HepG2 (cell line): ENCODE data around the gene ARHGAP23. TPM values are rescaled to one million over a fixed set of nuclear protein-coding genes. Genes with fewer than 3 reads are reported as not detected.

ENCODE experiments used
- AKAP8 ChIP-seq: sonication (generic); formaldehyde crosslinking; IDR thresholded peaks from 2 replicates; pipeline ENCODE4 v1.5.1; 2020; ENCODE audit warnings: mild to moderate bottlenecking, missing genetic modification reagents
- ATF5 ChIP-seq: sonication (generic); formaldehyde crosslinking; IDR thresholded peaks from 2 replicates; pipeline ENCODE4 v1.4.0; 2020; ENCODE audit warnings: mild to moderate bottlenecking, low read depth, missing genetic modification reagents
- BRF2 ChIP-seq: sonication (generic); formaldehyde crosslinking; IDR thresholded peaks from 2 replicates; pipeline ENCODE4 v1.8.1; 2022; ENCODE audit warnings: mild to moderate bottlenecking, missing genetic modification reagents
- GLI4 ChIP-seq: sonication (generic); formaldehyde crosslinking; IDR thresholded peaks from 2 replicates; pipeline ENCODE4 v1.5.1; 2020; ENCODE audit warnings: missing genetic modification reagents, mild to moderate bottlenecking, moderate library complexity, borderline replicate concordance
- KDM4B ChIP-seq: sonication (generic); formaldehyde crosslinking; IDR thresholded peaks from 2 replicates; pipeline ENCODE4 v1.4.0; 2020; ENCODE audit warnings: missing genetic modification reagents
- KDM6A ChIP-seq: IDR thresholded peaks from 2 replicates; pipeline ENCODE4 v1.6.1; 2016; ENCODE audit warnings: low read depth
- KMT2B ChIP-seq: IDR thresholded peaks from 2 replicates; pipeline ENCODE4 v1.6.1; 2016; ENCODE audit warnings: missing genetic modification reagents, missing compliant biosample characterization
- NFIC ChIP-seq: IDR thresholded peaks from 2 replicates; pipeline ENCODE4 v1.6.1; 2012; ENCODE audit warnings: mild to moderate bottlenecking, low read length, inconsistent platforms
- NFKB2 ChIP-seq: sonication (generic); formaldehyde crosslinking; IDR thresholded peaks from 2 replicates; pipeline ENCODE4 v1.4.0; 2020; ENCODE audit warnings: missing genetic modification reagents, borderline replicate concordance
- PHF21A ChIP-seq: sonication (generic); formaldehyde crosslinking; IDR thresholded peaks from 2 replicates; pipeline ENCODE4 v1.5.0; 2020; ENCODE audit warnings: mild to moderate bottlenecking, missing genetic modification reagents
- SNRNP70 ChIP-seq: fragments of 200-400 bp; formaldehyde crosslinking; IDR thresholded peaks from 2 replicates; pipeline ENCODE4 v1.6.1; 2017; ENCODE audit warnings: mild to moderate bottlenecking, low read depth, low read length, moderate library complexity
- SOX13 ChIP-seq, 3 experiments: fragments of 450-650 bp in 1 of 3; sonication (generic) in 1 of 3; formaldehyde crosslinking in 1 of 3; IDR thresholded peaks in 2 of 3; conservative IDR thresholded peaks in 1 of 3; 2 replicates each; pipeline versions ENCODE4 v1.5.0 to v1.6.1; 2016 to 2020; ENCODE audit warnings: antibody characterized with exemption in 1 of 3, mild to moderate bottlenecking in 1 of 3, missing compliant biosample characterization in 1 of 3, missing genetic modification reagents in 1 of 3, moderate library complexity in 1 of 3
- TEAD2 ChIP-seq: sonication (generic); formaldehyde crosslinking; IDR thresholded peaks from 2 replicates; pipeline ENCODE4 v1.9.0; 2021; ENCODE audit warnings: missing genetic modification reagents
- TOPORS ChIP-seq: sonication (generic); formaldehyde crosslinking; IDR thresholded peaks from 2 replicates; pipeline ENCODE4 v1.8.0; 2023; ENCODE audit warnings: mild to moderate bottlenecking, missing genetic modification reagents
- ZNF496 ChIP-seq: sonication (generic); formaldehyde crosslinking; IDR thresholded peaks from 2 replicates; pipeline ENCODE4 v1.8.1; 2023; ENCODE audit warnings: mild to moderate bottlenecking, moderate library complexity, missing genetic modification reagents; ENCODE audit not compliant: insufficient replicate concordance
- ZNF576 ChIP-seq: sonication (generic); formaldehyde crosslinking; IDR thresholded peaks from 2 replicates; pipeline ENCODE4 v1.4.0; 2020; ENCODE audit warnings: mild to moderate bottlenecking, missing genetic modification reagents
- ZNF609 ChIP-seq: sonication (generic); formaldehyde crosslinking; IDR thresholded peaks from 2 replicates; pipeline ENCODE4 v1.4.0; 2020; ENCODE audit warnings: mild to moderate bottlenecking, missing genetic modification reagents, borderline replicate concordance
- ZNF761 ChIP-seq: sonication (generic); formaldehyde crosslinking; conservative IDR thresholded peaks from 2 replicates; pipeline ENCODE4 v1.4.0; 2020; ENCODE audit warnings: mild to moderate bottlenecking, missing genetic modification reagents
- polyA plus RNA-seq, 8 experiments: library from polyadenylated mRNA; depleted of rRNA in 3 of 8; stranded (reverse) in 7 of 8; unstranded in 1 of 8; fragments of >200 nt; fragmentation: Illumina TruSeq in 4 of 8; extraction: Trizol in 4 of 8; gene quantifications; 2 replicates each; pipeline versions ENCODE4 v1.2.1 to v1.2.3, GENCODE V29; 2011 to 2016; ENCODE audit warnings: low read depth in 4 of 8, missing spikeins in 1 of 8, mixed read lengths in 1 of 8; ENCODE audit not compliant: insufficient read depth in 1 of 8
- total RNA-seq, 5 experiments: library from RNA; depleted of rRNA; stranded (reverse); fragments of >200 nt; fragmentation: Illumina TruSeq; extraction: Trizol; gene quantifications; 2 replicates each; pipeline ENCODE4 v1.2.3, GENCODE V29; 2016; ENCODE audit warnings: low read depth in 1 of 5
- TF ChIP-seq, protein P1 (sequence below): sonication (generic); formaldehyde crosslinking; IDR thresholded peaks from 2 replicates; pipeline ENCODE4 v1.9.0; 2022; ENCODE audit warnings: missing genetic modification reagents, mild to moderate bottlenecking, borderline replicate concordance

The ARHGAP23 gene
- total and polyA plus RNA-seq, 2 of the 13 experiments (the other 11 are each of a cell fraction or from before 2014, with no cell fraction given), result 0.03 TPM; not detected in 1

DNA sequence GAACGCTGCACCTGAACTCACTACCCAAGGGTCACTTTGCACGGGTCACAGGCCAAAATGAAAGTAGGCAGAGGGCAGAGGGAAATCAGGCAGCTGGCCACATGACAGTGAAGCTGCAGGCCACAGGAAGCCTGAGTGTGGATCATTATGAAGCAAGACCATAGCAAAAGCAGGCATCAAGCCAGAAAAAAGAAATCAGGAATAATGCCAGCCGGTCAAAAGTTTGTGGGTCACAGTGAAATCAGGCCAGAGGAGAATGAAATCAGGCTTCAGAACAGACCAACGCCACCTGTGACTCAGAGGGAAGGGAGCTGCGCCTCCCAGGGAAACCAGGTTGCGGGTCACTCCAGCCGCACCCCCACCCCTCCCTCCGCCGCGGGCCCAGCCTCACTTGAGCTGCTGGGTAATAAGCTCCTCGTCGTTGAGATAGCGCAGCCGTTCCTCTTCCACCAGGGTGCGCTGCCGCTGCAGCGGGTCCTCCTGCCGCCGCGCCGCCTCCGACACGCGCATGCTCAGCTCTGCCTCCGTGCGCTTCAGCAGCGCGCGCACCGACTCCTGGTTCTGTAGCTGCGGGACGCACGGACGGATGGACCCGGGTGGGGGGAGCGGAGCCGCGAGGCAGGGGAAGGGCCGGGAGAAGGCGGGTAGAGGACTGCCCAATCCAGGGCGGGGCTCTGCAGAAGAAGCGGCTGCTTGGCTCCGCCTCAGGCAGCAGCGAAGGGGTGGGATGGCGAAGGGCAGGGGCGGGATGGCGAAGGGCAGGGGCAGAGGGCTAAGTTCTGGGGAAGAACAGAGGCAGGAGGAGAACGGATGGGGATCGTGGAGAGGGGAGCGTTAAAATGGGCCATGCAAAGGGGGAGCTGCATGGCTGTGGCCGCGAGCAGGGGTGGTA is 129.8 kb downstream of the ARHGAP23 start (continued):
- TF ChIP-seq ZNF576 (CRISPR knock-in tag), result no peak
- TF ChIP-seq ZNF496, result no peak
- TF ChIP-seq NFIC, result no peak
- 0 out of 2 replicates have a peak, but pooled peaks have one; percentile 36 for TF ChIP-seq AKAP8 (CRISPR knock-in tag)
- TF ChIP-seq BRF2, result 0 out of 2 replicates have a peak, but pooled peaks have one; percentile 23
- no peak for TF ChIP-seq SNRNP70
- TF ChIP-seq PHF21A (CRISPR knock-in tag), result peak; percentile 54; the same call in 1 of the 2 replicates
- TF ChIP-seq KMT2B (CRISPR knock-in tag), result peak; percentile 64; the same call in 1 of the 2 replicates
- no peak for TF ChIP-seq SOX13 (IDR thresholded peaks at IDR 0.05)
- peak in 1 of 2 experiments; percentile 8; a peak in 1 of 4 replicates for TF ChIP-seq SOX13 (CRISPR knock-in tag; conservative IDR thresholded peaks at IDR 0.05 in 1 of 2, IDR thresholded peaks at IDR 0.05 in 1 of 2)
- TF ChIP-seq ZNF761 (CRISPR knock-in tag), result no peak
- TF ChIP-seq NFKB2 (CRISPR knock-in tag), result no peak
- no peak for TF ChIP-seq ATF5 (CRISPR knock-in tag)
- peak; percentile 67; the same call in 1 of the 2 replicates for TF ChIP-seq TOPORS (CRISPR knock-in tag)
- 0 out of 2 replicates have a peak, but pooled peaks have one; percentile 24 for TF ChIP-seq ZNF609
- no peak for TF ChIP-seq TEAD2 (CRISPR knock-in tag)
- 0 out of 2 replicates have a peak, but pooled peaks have one; percentile 11 for TF ChIP-seq KDM6A (CRISPR knock-in tag)
- peak; percentile 69; the same call in 1 of the 2 replicates for TF ChIP-seq KDM4B (CRISPR knock-in tag)
- no peak for TF ChIP-seq GLI4
- TF ChIP-seq, protein P1, sequence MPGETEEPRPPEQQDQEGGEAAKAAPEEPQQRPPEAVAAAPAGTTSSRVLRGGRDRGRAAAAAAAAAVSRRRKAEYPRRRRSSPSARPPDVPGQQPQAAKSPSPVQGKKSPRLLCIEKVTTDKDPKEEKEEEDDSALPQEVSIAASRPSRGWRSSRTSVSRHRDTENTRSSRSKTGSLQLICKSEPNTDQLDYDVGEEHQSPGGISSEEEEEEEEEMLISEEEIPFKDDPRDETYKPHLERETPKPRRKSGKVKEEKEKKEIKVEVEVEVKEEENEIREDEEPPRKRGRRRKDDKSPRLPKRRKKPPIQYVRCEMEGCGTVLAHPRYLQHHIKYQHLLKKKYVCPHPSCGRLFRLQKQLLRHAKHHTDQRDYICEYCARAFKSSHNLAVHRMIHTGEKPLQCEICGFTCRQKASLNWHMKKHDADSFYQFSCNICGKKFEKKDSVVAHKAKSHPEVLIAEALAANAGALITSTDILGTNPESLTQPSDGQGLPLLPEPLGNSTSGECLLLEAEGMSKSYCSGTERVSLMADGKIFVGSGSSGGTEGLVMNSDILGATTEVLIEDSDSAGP, result peak; percentile 81
